HUES48 (cell line): Measurements from ENCODE around the gene ZACN.

Source experiments
- H3K27ac ChIP-seq: one replicate; pipeline ENCODE4 v1.7.0; 2013; ENCODE audit warnings: low read depth, low read length, inconsistent platforms
- H3K27me3 ChIP-seq: 2 replicates; pipeline ENCODE4 v1.6.1; 2013; ENCODE audit warnings: mild to moderate bottlenecking, low read length; ENCODE audit not compliant: control insufficient read depth, insufficient read depth
- H3K36me3 ChIP-seq: 2 replicates; pipeline ENCODE4 v1.6.1; 2013; ENCODE audit warnings: low read length; ENCODE audit not compliant: control insufficient read depth, insufficient read depth
- H3K4me1 ChIP-seq: 2 replicates; pipeline ENCODE4 v1.6.1; 2013; ENCODE audit warnings: mild to moderate bottlenecking, low read length; ENCODE audit not compliant: control insufficient read depth, insufficient read depth
- H3K4me3 ChIP-seq: 2 replicates; pipeline ENCODE4 v1.5.1; 2013; ENCODE audit warnings: mild to moderate bottlenecking, low read depth, low read length
- H3K9ac ChIP-seq: 2 replicates; pipeline ENCODE4 v1.6.1; 2013; ENCODE audit warnings: mild to moderate bottlenecking, low read depth, low read length, moderate library complexity
- H3K9me3 ChIP-seq: 2 replicates; pipeline ENCODE4 v1.6.1; 2013; ENCODE audit warnings: low read length; ENCODE audit not compliant: control insufficient read depth, insufficient read depth

The ZACN gene

DNA sequence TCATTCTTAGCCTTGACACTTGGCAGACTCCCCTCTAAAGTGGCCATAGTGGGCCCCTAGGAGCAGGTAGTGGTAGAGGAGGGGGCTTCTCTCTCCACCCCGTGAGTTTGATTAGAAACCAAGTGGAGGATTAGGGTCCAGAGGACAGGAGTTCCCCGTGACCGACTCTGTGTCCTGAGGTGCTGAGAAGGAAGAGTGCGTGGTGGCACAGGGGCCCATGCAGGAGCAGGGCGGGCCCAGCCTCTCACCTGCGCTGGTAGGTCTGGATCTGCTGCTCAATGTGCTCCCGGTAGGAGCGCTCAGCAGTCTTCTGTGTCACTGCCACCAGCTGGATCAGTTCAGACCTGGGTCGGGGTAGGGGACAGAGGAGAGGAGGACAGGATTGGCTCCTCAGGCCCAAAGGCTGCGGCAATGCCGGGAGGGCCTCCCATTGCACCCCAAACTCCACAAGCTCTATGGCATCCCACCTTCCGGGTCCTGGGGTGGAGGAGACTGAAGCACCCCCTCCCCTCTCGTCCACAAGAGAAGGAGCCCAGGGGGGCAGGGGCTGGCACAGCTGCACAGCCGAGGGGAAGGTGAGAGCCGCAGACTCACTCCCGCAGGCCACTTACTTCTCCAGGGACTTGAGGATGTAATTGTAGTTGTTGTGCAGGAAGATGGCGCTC, 6.2 kb downstream of the ZACN start:
- H3K27ac ChIP-seq: no peak overlapping the region
- H3K9me3 ChIP-seq: no peaks in the 10 kb centered on the region
- H3K9ac ChIP-seq: no peak overlapping the region
- peaks cover 74% of the 10 kb centered on the region for H3K36me3 ChIP-seq
- H3K27me3 ChIP-seq: no peaks in the 10 kb centered on the region
- H3K4me1 ChIP-seq: peaks cover 7% of the 10 kb centered on the region
- no peak overlapping the region for H3K4me3 ChIP-seq

DNA sequence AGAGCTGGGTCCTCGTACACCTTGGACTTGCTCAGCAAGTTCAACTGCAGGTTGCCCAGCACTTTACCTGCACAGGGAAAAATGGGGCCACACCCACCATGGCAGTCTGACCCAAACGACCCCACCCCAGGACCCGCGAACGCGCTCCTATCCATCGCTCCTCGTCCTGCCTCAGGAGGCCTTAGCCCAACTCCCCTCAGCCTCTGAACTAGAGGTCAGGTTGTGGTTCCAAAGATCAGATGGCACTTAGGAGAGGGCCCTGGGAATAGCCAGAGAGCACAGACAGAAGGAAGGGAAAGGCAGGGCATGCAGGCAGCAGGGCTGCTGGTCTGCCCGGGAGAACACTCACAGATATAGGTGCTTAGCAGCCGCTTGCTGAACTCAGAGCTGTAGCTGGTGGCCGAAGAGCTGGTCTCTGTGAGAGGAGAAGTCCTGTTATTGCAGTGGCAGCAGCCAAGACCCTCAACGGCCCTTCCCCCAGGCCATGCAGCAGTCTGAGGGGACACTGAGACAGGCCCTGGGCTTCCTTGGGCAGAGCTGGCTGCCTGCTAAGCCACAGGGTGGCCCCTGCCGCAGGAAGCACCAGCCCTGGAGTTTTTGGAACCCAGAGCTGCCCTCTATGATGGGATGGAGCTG, 6.9 kb downstream of the ZACN start:
- no peaks in the 10 kb centered on the region for H3K27me3 ChIP-seq
- H3K36me3 ChIP-seq: peaks cover 79% of the 10 kb centered on the region

DNA sequence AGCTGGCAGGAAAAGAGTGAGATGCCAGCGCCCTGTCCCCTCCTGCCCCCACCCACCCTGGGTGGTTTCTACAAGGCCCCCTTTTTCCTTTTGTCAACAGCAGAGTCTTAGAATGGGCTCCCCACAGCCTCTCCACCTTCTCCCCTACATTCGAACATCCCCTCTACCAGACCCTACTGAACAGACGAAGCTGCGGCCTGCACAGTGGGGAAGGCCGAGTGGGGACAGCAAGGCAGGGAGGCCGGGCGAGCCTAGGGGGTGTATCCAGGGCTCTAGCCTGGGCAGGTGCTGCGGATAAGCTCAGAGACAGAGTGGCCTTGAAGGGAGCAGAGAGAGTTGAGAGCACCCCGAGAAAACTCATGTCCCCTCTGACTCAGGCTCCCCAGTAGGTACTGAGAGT, 7.4 kb downstream of the ZACN start:
- no peak overlapping the region for H3K27ac ChIP-seq
- H3K4me1 ChIP-seq: no peaks in the 10 kb centered on the region
- no peak overlapping the region for H3K9ac ChIP-seq
- peaks cover 85% of the 10 kb centered on the region for H3K36me3 ChIP-seq
- no peaks in the 10 kb centered on the region for H3K9me3 ChIP-seq
- H3K27me3 ChIP-seq: no peaks in the 10 kb centered on the region
- no peak overlapping the region for H3K4me3 ChIP-seq

More for the DNA sequence above, 6.9 kb downstream of the ZACN start:
- H3K9me3 ChIP-seq: no peaks in the 10 kb centered on the region
- no peak overlapping the region for H3K9ac ChIP-seq
- no peak overlapping the region for H3K27ac ChIP-seq
- no peak overlapping the region for H3K4me3 ChIP-seq
- 0 out of 2 replicates have a peak, but pooled peaks cover under 1% of the 10 kb centered on the region for H3K4me1 ChIP-seq

DNA sequence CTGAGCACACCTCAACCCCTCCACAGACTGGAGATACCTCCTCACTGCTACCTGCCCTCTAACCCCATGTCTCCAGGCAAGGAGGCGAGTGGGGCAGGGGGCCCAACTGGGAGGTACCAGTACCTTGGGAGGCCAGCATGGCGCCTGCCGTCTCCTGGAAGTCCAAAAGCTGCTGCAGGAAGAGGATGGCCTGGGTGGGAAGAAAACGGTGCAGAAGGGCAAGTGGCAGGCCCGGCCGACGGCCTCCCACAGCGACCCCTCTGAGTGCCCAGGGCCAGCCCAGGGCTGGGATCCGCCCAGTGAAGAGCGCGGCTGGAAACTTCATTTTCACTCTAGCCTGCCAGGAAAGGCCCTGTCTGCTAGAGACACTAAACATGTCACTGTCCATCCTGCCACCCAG, 8.5 kb downstream of the ZACN start:
- Histone ChIP-seq H3K4me3 (no peak overlapping the region), H3K4me1 (no peaks in the 10 kb centered on the region), H3K9me3 (no peaks in the 10 kb centered on the region), H3K36me3 (peaks cover 92% of the 10 kb centered on the region), H3K9ac (no peak overlapping the region), H3K27ac (no peak overlapping the region), H3K27me3 (no peaks in the 10 kb centered on the region)

DNA sequence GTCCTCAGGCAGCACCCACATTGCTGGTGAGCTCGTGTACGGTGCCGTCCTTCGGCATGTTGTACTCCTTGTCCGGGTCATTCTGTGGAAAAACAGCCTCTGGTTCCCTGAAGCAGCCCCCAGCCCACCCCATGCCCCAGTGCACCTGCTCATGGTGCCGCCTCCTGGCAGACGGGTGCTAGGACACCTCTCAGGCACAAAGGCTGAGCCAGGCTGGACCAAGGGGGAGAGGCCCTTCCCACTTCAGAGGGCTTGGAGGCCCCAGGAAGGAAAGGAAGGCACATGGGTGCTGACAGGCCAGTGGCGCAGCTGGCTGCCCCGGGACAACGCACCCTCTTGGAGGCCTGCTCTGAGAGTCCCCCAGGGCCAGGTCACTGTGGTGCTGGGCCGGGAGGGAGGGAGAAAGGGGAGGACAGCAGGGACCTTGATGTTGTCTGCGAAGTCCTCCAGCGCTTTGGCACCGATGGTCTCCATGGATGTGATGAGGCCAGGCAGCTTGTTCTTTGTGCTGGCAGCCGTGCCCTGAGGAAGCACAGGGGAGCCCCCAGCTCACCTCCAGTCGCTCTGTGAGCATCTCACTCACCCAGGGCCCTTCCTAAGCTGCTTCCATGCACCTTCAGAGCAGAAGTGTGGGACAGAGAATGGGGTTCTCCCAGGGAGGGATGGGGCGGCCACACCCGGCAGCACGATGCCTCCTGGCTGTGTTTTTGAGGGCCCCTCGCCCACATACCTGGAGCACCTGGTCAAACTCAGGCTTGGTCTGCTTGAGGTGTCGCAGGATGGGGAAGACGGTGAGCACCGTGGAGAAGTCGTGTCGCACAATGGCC, 9.3 kb downstream of the ZACN start:
- H3K27ac ChIP-seq: no peak overlapping the region
- H3K36me3 ChIP-seq: peaks cover 94% of the 10 kb centered on the region
- H3K9me3 ChIP-seq: no peaks in the 10 kb centered on the region
- H3K27me3 ChIP-seq: no peaks in the 10 kb centered on the region
- no peaks in the 10 kb centered on the region for H3K4me1 ChIP-seq
- H3K9ac ChIP-seq: no peak overlapping the region
- H3K4me3 ChIP-seq: no peak overlapping the region

DNA sequence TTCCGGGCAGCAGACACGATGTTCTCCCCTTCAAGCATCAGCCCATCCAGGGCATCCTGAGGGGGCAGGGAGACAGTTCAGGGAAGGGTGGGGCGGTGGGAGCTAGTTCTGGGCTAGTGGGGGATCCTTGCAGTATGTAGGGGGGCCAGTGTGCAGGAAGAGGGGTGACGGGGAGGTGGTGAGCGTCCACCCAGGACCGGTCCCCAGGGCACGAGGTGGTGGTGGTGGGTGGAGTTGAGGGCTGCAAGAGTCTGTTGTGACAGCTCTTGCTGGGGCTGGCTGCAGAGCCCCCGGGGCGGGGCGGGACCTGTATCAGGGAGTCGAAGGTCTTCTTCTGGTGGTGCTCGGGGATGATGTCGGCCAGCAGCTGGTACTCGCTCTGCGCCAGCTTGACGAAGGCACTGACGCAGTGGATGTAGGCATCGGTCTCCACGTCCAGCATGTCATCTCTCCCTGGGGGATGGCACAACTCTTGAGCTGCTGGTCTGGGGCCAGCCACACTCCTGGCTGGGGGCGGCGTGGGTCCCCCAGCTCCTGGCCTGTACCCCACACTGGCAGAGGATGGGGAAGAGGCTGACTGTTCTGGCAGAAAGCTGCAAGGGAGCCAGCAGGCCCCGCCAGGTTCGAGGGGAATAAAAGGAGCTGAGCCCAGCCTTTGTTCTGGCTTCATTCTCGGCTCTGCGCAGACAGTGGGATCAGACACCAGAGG, 10.0 kb downstream of the ZACN start:
- no peak overlapping the region for H3K27ac ChIP-seq
- no peaks in the 10 kb centered on the region for H3K9me3 ChIP-seq
- no peak overlapping the region for H3K9ac ChIP-seq
- H3K27me3 ChIP-seq: no peaks in the 10 kb centered on the region
- peaks cover 94% of the 10 kb centered on the region for H3K36me3 ChIP-seq
- H3K4me1 ChIP-seq: no peaks in the 10 kb centered on the region
- no peak overlapping the region for H3K4me3 ChIP-seq

DNA sequence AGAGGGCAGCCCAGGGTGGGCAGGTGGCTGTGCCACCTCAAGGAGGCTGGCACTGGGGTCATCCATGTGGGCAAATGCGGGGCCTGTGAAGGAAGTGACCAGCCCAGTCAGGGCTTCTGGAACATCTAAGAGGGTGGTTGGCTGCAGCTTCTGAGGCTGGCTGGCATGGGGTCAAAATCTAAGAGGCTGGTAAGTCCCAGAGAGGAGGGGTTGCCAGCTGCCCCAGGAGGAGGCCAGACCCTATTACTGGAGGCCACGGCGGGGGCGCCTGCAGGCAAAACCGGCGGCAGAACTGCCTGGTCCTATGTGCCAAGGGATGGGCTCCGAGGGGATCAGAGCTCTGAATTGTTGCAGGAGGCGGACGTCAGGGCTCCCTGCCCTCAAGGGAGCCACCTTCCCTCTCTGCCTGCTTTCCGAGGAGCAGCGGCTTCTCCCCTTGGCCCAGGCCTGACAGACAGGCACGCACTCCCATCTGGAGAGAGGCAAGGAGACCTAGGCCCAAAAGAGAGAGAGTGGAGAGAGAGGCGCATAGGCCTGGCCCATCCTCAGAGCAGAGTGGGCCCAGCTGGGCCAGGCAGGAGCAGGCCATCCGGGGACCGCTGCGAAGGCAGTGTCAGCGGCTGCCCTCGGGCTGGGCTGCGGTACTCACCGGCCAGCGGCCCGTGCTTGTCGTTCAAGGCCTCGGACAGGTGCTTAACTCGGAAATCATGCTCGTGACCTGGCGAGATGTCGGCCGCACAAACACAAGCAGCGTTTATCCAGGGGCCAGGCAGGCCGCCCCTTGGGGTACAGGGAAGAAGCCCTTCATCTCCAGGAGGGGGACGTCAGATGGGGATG, 10.9 kb downstream of the ZACN start:
- H3K4me1 ChIP-seq: no peaks in the 10 kb centered on the region
- no peak overlapping the region for H3K4me3 ChIP-seq
- no peak overlapping the region for H3K9ac ChIP-seq
- H3K27ac ChIP-seq: no peak overlapping the region
- no peaks in the 10 kb centered on the region for H3K9me3 ChIP-seq
- H3K36me3 ChIP-seq: peaks cover 94% of the 10 kb centered on the region
- H3K27me3 ChIP-seq: no peaks in the 10 kb centered on the region

DNA sequence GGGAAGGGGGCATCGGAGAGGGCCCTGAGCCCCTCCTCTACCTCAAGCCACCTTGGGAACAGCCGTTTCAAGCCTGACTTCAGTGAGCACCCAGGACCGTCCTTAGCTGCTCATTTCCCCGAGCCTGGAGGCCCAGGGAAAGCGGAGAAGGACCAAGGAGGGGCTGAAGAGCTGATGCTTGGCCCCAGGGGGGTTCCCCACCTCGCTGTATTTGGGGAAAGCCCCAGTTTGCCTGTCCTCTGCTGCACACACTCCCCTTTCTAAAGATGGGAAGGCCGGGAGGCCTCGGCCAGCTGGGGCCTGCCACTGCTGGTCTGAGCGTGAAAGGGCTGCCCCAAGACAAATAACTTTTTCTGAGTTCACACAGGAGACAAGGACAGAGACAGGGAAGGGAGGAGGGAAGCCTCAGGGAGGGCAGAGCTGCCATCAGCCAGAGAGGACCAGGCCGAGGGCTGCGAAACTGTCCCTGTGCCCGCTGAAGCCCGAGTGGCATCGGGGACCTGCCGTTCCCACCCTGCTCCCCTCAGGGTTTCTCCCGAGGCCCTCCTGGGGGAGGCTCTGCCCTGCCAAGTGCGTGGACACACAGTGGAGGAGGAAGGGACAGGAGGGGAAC, 11.6 kb downstream of the ZACN start:
- Histone ChIP-seq H3K4me1 (no peaks in the 10 kb centered on the region), H3K36me3 (peaks cover 94% of the 10 kb centered on the region), H3K27me3 (no peaks in the 10 kb centered on the region), H3K9ac (no peak overlapping the region), H3K27ac (no peak overlapping the region), H3K4me3 (no peak overlapping the region), H3K9me3 (no peaks in the 10 kb centered on the region)

DNA sequence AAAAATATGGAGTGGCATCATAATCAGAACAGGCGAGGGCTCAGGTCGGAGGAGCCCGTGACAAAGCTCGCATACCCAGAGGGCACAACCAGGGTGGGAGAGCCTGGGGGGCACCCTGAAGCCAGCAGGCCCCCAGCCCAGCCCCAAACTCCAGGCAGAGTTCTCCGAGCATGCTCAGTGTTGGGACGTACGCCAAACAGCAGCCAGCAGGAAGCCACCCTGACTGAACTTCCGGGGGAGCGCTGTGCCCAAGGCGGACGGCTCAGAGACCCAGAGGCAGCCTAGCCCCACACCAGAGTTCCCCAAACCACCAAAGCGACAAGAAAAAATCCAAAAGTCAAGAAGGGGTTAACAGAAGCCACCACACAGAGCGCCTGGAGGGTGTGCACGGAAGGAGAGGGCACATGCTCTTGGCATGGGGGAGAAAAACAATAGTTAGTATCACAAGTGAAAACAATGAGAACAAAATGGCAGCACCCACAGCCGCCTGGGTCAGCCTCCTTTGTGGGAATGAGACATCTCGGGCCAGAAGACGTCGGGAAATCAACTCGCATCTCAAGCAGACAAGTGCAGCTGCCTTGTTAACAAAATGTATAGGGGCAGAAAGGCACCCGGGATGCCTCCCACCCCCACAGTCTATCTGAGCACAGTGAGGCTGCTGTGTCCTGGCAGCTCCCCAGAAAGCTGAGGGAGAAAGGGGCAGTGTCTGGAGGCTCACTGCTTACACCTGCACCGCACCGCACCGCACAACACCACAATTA, 12.7 kb downstream of the ZACN start:
- Histone ChIP-seq H3K9ac (no peak overlapping the region), H3K36me3 (peaks cover 89% of the 10 kb centered on the region), H3K4me1 (no peaks in the 10 kb centered on the region), H3K4me3 (no peak overlapping the region), H3K27ac (no peak overlapping the region), H3K27me3 (no peaks in the 10 kb centered on the region), H3K9me3 (no peaks in the 10 kb centered on the region)
